ENCODE measurements around the gene RTL5.

DNA sequence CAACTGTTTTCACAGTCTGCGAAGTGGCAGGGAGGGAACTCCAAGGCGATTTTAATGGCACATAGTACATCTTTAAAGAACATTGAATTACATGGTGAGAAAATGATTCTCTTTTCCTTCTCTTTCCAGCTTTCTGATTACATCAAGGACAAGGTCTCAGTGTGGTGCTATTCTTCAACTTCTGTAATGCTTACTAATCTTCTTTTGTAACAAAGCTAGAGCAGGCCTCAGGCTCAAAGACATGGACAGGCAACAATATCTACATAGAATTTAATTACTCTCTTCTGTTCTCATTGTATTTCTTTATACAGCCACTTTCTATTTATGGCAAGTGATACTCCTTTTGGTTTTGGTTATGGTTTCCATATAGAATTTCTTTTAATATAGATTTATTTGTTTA lies 48.4 kb downstream of the RTL5 start:
- TF ChIP-seq, protein P1, sequence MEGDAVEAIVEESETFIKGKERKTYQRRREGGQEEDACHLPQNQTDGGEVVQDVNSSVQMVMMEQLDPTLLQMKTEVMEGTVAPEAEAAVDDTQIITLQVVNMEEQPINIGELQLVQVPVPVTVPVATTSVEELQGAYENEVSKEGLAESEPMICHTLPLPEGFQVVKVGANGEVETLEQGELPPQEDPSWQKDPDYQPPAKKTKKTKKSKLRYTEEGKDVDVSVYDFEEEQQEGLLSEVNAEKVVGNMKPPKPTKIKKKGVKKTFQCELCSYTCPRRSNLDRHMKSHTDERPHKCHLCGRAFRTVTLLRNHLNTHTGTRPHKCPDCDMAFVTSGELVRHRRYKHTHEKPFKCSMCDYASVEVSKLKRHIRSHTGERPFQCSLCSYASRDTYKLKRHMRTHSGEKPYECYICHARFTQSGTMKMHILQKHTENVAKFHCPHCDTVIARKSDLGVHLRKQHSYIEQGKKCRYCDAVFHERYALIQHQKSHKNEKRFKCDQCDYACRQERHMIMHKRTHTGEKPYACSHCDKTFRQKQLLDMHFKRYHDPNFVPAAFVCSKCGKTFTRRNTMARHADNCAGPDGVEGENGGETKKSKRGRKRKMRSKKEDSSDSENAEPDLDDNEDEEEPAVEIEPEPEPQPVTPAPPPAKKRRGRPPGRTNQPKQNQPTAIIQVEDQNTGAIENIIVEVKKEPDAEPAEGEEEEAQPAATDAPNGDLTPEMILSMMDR (IDR thresholded peaks at IDR 0.05; ENCODE audit: low read depth, low read length) = no peak
- no peak for TF ChIP-seq POLR2A (IDR thresholded peaks at IDR 0.05; ENCODE audit: extremely low read depth, insufficient read length)

Measured in NB4 (cell line).